AML-193 (cell line): Measurements from ENCODE around the gene PAK2.
A peak's percentile ranks its signal among the peaks of the same experiment; 100 is the strongest.
"Not testable (repeated sequence)": the region's sequence is repeated elsewhere in the genome, so short reads cannot be mapped to it uniquely, and the experiment has no call there.

Experiments
- DNase-seq, 2 experiments: peaks; one replicate each; lab custom pipeline; 2025; lab: John Stamatoyannopoulos, UW

The PAK2 gene

DNA sequence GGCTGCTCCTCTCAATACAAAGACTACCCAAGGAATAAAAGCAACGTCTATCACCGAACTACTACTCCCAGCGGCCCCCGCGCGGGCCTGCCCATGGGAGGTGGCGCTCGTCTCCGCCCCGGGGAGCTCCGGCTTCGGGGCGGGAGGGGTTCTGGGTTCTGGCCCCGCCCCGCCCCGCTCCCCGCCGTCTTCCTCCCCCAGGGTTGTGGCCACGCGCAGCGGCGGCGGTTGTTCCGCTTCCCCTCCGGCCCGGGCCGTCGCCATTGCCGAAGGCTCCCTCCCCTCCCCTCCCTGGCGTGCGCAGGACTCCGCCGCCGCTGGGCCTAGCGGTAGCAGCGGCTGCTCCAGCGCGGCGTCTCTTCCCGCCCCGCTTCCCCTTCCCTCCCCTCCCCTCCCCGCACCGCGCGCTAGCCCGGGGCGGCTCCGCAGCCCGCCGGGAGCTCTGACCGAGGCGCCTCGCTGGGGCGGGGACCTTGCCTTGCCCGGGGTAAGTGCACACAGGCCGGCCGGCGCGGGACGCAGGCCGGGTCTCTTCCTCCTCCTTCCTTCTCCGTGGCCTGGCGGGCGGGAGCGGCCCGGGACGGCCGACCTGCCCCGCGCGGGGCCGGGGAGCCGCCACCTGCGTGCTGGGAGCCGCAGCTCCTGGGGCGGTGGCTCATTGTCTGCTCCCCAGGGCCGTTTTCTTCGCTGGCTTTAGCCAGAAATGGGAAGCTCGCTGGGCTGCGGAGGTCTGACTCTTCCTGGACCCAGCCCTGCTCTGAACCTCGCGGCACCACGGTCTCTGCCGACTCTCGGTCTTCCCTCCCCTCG, at the start of gene PAK2:
PAK2 (plus strand) TSS at position 187 of the 810 bp plus-strand sequence. CDS start 42,790 bp downstream, outside the sequence.
- DNase-seq: peak; percentile 97 to 98

DNA sequence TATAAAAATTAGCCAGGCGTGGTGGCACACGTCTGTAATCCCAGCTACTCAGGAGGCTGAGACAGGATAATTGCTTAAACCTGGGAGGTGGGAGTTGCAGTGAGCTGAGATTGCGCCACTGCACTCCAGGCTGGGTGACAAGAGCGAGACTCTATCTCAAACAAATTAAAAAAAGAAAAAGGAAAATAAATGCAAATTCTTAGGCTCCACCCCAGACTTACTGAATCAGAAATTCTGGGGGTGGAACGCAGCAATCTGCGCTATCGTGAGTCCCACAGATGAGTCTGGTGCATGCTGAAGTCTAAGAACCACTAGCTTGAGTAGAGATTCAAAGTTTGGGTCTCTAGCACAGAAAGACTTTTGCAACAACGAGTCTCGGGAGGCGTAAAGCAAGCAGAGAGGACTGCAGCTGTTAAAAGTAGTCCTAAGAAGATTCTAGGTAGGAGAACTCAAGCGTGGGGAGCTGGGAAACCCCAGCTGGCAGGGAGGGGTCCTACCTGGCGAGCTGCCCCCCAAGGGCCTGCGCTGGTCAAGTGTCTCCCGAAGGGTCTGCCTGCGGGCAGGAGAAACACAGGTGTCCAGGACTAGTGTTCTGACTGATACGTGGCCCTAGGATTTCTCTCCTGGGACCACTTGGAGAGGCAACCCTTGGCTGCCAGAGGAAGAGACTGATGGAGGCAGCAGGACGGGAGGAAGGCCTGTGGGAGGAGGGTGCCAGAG, 49.6 kb upstream of the PAK2 start:
- DNase-seq: no peak

- DNase-seq: no peak
These were observed 48.3 kb upstream of the PAK2 start for GRCh38 chr3:196691386-196691785.

DNA sequence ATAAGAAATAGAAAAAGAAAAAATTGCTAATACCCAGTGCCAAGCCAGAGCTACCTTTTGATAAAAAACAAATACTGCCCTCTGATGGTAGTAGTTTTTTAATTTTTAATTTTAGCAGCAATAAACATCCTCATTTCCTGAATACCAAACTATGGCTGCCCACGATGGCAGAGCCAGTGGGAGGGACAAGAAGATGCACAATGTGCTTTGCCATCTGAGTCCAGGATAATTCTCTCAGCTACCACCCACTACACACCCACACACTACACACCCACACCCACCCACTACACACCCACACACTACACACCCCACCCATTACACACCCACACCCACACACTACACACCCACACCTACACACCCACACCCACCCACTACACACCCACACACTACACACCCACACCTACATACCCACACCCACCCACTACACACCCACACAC, 45.4 kb upstream of the PAK2 start:
- DNase-seq: peak; percentile 61 to 66

DNA sequence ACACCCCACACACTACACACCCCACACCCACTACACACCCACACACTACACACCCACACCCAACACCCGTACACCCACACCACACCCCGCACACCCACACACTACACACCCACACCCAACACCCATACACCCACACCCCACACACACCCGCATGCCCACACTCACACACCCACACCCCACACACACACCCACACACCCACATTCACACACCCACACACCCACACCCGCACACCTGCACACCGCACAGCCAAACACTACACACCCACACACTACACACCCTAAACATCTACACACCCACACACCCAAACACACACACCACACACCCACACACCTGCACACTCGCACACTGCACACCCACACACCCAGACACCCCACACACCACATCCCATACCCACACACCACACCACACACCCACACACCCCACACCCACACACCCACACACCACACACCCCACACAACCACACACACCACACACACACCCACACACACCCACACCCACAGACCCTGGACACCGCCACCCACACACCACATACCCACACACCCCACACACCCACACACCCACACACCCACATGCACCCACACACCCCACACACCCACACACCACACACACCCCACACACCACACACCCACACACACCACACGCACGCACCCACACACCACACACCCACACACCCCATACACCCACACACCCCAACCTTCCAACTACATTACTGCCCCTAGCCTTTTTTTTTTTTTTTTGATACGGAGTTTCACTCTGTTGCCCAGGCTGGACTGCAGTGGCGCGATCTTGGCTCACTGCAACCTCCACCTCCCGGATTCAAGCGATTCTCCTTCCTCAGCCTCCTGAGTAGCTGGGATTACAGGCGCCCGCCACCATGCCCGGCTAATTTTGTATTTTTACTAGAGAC, 44.5 kb upstream of the PAK2 start:
- no peak for DNase-seq

DNA sequence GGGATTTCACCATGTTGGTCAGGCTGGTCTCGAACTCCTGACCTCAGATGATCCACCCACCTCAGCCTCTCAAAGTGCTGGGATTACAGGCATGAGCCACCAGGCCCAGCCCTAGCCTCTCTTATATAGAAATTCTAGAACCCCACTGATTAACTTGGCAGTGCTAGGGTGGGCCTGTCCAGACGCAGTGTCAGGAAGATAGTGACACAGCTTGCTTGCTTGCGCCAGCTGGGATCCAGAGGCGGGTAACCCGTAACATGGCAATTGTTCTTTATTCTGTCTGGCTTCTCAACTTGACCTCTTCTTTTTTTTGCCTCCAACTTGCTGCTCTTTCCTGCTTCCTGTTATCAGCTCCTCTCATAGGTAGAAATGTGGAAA, 43.8 kb upstream of the PAK2 start:
- DNase-seq: no peak

GRCh38 chr3:196697270-196697669, 42.4 kb upstream of the PAK2 start:
- no peak for DNase-seq

DNA sequence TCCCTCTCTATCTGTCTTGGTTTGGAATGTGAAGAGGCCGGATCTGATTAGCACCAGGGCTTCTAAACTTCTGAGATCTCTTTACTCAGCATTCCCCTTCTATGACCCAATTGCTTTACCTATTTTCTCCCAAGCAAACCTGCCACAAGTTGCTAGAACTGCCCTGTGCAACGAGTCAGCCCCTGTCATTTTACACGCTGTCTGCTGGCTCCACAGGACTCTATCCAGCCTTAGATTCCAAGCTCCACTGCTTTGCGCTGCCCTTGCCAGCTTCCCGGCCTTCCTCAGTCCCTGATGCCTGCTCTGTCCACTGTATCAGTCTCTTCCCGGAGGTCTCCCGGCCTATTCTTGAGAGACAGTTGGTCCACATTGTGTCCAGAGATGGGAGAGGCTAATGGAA, 39.9 kb upstream of the PAK2 start:
- no peak for DNase-seq

- DNase-seq: peak; percentile 59 to 60
These were observed 38.9 kb upstream of the PAK2 start for GRCh38 chr3:196700801-196701200.

- no peak for DNase-seq
These were observed 33.3 kb upstream of the PAK2 start for GRCh38 chr3:196706327-196706726.

GRCh38 chr3:196706731-196707130, 32.9 kb upstream of the PAK2 start:
- no peak for DNase-seq

DNA sequence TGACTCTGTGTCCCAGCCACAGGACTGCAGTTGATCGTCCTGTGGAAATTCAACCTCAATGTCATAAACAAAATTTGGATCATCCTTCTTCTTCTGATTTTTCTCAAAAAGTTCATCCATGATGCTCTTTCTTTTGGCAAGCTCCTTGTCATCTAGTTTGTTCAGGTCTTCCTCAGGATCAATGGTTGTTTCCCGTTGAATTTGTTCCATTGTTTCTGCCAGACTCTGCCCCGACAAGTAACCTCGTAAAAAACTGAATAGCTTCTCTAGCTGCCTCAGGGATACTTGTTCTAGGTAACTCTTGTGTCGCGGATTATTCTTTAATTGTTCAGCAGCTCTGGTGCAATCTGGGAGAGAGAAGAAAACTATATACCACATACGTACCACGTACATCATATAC, 32.1 kb upstream of the PAK2 start:
- no peak for DNase-seq

DNA sequence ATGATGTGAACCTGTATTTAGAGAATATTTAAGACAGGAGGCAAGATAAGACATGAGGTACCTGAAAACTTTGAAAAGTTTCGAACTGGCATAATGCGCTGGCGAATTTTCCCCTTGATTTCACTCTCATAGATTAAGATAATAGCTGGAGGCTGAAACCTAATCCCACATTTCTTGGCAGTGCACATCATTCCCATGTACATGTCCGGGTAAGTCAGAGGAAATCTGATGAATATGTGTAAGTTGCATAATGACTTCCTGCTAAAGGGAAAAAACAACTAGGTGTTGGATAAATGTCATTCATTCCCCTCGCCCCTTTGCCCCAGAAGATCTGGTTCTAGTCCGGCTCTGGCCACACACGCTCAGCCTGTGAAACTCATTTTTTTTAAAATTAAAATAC, 31.2 kb upstream of the PAK2 start:
- DNase-seq: no peak

GRCh38 chr3:196711838-196712513, 27.7 kb upstream of the PAK2 start, which contains the start of the genes CEP19 and PIGX:
CEP19 (minus strand) TSS chr3:196712250; CDS start chr3:196708657, 3,593 bp downstream.
PIGX (plus strand) TSS chr3:196712377.
- DNase-seq: peak; percentile 78 to 83

DNA sequence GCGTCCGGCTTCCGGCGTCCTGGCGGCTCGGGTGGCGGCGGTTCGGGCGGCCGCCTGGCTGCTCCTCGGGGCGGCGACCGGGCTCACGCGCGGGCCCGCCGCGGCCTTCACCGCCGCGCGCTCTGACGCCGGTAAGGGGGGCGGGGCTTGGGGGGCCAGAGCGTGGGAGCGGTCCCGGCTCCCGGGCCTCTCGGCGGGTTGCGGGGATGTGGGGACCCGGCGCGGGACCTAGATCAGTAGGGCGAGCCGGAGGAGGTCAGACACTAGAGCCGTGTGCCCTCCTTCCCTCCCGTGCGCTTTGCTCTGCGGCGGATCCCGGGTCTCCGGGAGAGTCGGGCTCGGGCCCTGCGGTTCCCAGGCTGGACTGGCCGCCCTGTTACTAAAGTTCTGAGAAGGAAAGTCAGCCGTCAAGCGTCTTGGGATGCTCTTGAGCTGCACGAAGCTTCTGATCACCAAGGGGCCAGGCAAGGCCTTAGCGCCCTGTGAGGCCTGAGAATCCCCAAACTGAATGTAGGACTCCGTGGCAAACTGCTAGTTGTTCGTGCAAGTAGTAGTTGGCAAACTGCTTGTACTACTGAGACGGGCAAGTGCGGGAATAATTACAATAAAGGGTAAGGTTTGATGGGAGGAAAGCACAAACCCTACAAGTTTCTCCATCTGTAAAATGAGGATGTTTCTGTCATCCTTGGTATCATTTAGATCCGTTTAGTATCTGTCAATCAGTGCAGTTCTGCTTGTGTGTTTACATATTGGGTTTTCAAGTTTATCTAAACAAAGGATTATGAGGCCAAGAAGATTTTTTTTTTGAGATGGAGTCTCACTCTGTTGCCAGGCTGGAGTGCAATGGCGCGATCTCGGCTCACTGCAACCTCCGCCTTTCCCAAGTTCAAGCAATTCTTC, 26.9 kb upstream of the PAK2 start:
- peak; percentile 54 to 55 for DNase-seq

GRCh38 chr3:196717162-196717561, 22.5 kb upstream of the PAK2 start:
- DNase-seq: not testable (repeated sequence)

DNA sequence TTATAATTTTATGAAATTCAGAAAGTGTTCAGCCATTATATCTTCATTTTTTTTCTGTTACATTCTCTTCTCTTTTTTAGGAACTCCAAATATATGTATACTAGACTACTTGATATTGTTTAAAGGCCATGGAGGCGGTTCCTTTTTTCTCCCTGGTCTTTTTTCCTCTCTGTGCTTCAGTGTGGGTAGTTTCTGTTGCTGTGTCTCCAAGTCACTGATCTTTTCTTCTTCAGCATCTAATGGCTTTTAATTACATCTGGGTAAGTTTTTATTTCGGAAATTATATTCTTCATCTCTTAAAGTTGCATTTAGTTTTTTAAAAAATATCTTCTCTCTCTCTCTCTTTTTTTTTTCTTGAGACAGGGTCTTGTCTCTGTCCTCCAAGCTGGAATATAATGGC, 18.6 kb upstream of the PAK2 start:
- no peak for DNase-seq

GRCh38 chr3:196726788-196727675, 12.6 kb upstream of the PAK2 start:
- DNase-seq: no peak

DNA sequence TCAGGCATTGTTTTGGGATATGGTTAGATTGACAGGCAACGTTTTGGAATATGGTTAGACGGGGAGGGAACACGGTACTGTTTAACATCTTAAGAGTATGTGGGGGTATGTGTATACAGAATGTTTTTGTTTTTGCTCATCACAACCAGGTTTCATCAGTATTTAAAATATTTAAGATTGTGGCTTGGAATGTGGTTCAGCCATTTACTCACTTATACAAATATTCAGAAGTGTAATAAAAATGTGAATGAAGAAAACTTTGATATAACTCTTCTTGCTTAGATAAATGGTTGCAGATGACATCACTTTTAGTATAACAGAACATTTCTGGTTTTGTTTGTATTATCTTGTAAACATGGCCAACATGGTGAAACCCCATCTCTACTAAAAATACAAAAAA, 3.9 kb upstream of the PAK2 start:
- no peak for DNase-seq
